ENCODE data around the gene TNS4.

GRCh38 chr17:40550608-40551007 is 49.2 kb upstream of the TNS4 start:
- TF ChIP-seq, protein P1, sequence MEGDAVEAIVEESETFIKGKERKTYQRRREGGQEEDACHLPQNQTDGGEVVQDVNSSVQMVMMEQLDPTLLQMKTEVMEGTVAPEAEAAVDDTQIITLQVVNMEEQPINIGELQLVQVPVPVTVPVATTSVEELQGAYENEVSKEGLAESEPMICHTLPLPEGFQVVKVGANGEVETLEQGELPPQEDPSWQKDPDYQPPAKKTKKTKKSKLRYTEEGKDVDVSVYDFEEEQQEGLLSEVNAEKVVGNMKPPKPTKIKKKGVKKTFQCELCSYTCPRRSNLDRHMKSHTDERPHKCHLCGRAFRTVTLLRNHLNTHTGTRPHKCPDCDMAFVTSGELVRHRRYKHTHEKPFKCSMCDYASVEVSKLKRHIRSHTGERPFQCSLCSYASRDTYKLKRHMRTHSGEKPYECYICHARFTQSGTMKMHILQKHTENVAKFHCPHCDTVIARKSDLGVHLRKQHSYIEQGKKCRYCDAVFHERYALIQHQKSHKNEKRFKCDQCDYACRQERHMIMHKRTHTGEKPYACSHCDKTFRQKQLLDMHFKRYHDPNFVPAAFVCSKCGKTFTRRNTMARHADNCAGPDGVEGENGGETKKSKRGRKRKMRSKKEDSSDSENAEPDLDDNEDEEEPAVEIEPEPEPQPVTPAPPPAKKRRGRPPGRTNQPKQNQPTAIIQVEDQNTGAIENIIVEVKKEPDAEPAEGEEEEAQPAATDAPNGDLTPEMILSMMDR (conservative IDR thresholded peaks at IDR 0.05; ENCODE audit: low read length) = no peak
- no peak for TF ChIP-seq EZH2phosphoT487 (IDR thresholded peaks at IDR 0.05; ENCODE audit: borderline replicate concordance, low read depth, low read length)
